Fibroblast of skin of left quadriceps (primary cell): ENCODE results near the gene HES7.
A peak's percentile ranks its signal among the peaks of the same experiment; 100 is the strongest.

Source experiments
- DNase-seq, 2 experiments: peaks; one replicate each; pipeline ENCODE4 v3.0.0-alpha.2; 2013; ENCODE audit warnings: low read depth in 2 of 2

Gene HES7

DNA sequence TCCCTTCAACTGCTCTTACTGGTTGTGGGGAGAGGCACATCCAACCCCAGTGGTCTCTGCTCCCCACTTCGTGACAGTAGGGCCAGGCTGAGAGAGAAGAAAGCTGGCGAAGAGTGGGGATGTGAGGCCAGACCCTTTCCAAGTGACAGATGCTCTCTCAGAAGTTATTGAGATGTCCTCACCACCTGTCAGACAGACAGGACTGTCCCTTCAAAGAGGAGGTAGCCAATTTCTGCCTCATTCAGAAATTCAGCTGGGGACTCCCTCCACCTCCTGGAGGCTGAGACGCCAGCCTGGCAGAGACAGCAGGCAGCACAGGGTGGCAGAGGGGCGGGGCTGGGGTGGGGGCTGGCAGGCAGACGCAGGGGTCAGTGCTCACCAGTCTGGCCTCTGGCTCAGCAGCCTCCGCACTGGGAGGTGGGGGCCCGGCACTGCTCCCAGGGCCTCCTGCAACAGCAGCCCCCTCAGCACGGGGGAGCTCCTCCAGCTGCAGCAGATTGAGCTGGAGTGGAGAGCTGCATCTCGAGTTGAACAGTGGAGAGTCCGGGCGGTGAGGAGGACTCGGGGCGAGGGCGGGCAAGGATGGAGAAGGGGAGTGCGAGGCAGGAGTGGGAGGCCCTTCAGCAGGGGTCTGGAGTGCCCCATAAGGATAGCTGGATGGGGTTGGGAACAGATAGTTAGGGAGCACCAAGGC lies 19.1 kb upstream of the HES7 start:
- no peak for DNase-seq

DNA sequence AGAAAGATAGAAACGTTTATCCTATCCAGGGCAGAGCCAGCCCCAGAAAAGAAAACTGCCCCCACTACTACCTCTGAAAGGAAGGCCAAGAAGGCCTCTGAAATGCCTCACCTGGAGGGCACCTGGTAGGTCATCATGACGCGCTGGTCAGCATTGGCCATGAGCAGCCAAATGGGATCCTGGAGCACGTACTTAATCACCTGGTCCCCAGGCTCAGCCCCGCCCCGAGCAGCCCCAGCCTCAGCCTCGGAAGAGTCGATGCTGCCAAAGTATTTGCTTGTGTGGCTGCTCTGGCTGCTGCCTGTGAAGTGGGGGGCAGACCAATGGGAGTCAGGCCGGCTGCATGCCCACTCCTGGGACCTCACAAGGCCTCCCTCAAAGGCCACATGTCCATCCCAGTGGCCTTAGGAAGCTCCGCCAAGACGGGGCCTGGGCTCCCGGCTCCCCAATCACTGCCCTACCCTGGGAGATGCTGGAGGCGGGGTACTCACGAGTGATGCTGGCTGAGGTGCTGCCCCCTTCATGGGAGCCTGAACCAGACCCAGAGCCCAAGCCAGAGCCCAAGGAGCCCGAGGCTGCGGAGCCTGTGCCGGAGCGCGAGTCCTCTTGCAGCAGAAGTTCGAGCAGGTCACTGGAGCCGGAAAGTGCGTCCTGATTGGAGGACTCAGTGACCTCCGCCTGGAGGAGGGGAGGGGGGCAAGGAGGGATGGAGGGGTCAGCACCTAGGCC lies 18.4 kb upstream of the HES7 start:
- DNase-seq = no peak

DNA sequence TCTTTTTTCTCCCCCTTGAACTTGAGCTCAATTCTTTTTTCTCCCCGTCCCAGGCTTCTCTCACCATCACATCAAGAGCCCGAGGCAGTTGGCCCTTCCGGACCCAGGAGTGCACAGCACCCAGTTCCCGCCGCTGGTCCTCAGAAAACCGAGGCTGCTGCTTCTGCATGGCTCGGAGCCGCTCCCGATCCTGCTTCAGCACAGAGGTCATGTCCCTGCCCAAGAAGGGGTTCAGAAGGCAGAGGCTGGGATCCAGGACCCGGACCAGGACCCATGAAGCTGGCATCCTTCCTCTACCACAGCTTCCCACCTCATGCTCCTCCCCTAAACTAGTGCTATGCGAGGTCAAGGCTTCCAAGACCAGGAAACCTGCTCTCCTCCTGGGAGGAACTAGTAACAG lies 17.8 kb upstream of the HES7 start:
- no peak for DNase-seq

DNA sequence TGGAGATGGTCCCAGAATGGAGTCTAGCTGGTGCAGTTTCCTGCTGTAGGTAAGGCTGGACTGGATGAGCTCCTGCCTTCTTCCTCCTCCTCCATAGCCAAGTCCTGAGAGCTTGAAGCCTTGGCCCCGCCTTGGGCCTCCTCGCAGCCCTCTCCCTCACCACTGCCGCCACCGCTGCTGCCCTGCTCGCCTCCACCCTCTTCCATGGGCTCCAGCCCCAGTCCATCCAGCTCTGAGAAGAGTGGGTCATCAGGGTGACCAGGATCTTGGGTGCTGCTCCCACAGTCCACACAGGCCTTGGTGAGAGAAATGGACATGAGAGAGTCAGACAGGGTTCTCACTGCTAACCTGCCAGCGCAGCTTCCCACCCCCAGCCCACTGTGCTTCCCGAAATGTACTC lies 17.1 kb upstream of the HES7 start:
- no peak for DNase-seq

DNA sequence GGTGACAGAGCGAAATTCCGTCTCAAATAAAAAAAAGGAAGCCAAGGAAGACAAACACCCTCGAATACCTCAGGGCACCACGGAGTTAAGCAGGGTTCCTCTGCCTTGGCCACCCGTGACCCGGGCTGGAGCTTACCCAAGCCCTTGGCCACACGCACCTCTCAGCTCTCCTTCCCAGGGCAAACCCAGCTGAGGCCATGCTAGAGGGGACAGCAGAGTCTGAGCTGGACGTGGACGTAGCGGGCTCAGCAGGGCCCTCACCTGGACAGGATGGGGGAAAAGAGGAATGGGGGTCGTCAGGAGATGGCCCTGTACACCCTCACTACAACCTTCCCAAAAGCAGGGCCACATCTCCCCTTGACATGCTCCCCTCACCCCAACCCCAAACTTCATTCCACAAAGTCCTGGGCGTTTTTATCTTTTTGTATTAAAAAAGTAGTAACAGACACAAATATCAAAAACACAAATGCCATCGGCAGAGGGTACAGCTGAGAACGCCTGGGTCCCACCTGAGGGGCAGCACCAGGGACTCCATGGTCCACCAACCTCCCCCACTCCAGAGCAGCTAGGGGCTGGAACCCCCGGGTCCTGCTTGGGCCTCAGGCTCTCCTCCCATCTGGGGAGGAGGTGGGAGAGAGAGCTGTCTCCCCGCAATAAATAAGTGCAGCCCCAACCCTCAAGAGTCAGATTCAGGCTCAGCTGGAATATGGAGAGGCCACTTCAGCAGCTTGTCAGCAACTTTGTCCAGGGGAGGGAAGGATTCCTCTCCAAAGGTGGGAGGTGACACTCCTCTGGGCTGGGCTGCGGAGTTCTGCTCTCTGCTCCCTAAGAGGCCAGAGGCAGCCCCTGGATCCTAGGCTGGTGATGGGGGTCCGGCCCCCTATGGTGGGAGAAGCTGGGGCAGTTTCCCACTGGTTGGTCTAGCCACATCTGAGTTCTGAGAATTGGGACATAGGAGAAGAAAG lies 16.4 kb upstream of the HES7 start:
- no peak for DNase-seq

DNA sequence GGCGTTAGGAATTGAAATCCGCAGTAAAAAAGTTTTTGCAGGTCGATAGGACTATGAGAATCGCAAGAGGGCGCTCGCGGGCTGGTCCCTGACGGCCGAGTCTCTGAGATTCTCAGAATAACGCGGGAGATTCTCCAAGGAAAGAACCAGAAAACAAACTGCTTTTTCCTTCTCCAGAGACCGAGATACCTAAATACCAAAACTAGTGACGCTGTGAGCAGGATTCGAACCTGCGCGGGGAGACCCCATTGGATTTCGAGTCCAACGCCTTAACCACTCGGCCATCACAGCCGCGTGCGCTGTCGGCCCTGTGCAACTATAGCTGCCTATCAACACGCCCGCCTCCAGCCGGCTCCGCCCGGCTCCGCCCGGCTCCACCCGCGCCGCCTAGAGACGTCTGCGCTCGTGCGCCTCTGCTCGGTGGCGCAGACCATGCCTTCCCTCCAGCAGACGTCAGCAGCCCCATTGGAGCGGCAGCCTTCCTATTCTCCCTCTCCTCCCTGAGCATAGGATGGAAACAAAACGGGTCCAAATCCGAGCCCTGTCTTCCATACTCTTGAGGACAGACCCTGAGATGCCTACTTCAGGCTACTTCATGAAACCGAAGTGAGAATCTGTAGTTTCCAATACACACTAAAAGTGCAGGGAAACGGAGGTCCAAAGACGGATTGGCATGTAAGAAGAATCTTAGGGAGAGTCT lies 14.9 kb upstream of the HES7 start:
- peak; percentile 97 to 98 for DNase-seq

DNA sequence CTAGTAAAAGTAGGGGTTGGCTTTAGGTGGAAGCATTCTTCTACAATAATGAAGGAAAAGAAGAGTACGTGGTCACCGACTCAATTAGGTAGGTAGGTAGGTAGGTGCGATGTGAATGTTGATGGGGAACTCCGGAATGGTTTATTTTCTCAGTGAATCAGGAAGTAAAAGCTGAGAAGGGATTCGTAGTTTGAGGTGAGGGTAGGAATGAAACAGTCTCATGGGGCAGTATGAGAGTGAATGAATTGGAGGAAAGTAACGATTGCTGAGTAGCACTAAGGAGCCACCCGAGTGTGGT lies 14.4 kb upstream of the HES7 start:
- DNase-seq = no peak

DNA sequence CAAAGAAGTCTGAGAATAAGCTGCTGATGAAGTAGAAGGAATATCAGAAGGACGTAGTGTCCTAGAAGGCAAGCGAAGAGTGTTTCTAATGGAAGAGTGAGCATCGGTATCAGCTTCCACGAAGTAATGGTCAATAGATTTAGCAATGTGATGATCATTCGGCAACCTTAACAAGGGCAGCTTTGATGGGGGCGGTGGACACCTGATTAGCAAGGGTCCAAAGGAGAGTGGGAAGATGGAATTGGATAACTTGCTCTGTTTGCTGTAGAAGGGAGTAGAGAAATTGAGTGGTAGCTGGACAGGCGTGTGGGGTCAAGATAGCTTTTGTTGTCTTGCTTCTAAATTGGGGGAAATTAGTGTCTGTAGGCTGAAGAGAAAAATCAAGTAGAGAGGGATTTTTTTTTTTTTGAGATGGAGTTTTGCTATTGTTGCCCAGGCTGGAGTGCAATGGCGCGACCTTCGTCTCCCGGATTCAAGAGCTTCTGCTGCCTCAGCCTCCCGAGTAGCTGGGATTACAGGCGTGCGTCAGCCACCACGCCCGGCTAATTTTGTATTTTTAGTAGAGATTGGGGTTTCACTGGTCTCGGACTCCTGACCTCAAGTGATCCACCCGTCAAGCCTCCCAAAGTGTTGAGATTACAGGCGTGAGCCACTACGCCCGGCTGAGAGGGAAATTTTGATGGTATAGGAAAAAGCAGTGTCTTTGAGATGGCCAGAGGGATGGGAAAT lies 13.9 kb upstream of the HES7 start:
- DNase-seq = no peak

DNA sequence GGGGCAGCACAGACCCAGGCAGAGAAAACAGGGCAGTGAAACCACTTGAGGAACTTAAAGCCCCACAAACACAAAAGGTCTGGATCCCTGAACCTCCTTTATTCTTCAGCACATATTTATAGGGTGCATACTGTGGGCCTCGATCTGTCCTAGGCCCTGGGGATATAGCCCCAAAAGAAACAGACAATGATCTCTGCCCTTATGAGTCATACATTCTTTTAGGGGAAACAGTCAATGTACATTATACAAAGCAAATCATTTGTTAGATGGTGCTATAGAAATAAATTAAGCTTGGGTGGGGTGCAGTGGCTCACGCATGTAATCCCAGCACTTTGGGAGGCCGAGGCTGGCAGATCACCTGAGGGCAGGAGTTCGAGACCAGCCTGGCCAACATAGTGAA lies 10.0 kb upstream of the HES7 start:
- DNase-seq = no peak

DNA sequence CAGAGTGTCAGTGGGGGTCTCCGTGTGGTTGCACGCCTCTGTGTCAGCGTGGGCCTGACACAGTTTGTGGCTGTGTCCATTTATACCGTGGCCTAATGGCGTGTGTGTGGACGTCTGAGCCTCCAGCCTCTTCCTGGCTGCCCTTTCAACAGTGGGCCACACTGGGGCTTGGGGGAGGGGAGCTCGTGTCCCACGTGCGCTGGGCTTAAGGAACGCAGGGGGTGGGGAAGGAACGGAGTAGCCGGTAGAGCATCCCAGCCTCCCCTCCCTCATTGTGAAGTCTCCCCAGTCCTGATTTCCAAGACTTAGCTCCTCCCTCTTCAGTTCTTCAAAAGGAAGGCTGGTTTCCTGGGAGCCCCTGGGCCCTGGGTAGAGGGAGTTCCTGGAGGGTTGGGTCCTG lies 9.5 kb upstream of the HES7 start:
- DNase-seq = no peak

DNA sequence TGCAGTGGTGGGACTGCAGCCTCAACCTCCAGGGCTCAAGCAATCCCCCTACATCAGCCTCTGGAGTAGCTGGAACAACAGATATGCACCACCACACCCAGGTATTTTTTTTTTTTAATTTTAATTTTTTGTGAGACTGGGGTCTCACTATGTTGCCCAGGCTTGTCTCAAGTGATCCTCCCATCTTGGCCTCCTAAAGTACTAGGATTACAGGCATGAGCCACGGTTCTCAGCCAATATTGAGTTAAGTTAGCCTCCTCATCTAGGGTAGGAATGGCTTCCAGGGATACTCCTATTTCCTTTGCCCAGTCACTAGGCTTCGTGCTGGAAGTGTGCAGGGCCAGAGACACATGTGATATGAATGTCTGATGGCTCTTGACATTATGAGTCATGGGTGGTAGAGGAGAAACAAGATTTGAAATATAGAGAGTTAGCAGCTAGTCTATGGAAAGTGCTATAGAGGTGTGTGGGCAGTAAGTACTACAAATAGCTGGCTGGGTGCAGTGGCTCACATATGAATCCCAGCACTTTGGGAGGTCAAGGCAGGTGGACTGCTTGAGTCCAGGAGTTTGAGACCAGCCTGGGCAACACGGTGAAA lies 8.0 kb upstream of the HES7 start:
- no peak for DNase-seq

DNA sequence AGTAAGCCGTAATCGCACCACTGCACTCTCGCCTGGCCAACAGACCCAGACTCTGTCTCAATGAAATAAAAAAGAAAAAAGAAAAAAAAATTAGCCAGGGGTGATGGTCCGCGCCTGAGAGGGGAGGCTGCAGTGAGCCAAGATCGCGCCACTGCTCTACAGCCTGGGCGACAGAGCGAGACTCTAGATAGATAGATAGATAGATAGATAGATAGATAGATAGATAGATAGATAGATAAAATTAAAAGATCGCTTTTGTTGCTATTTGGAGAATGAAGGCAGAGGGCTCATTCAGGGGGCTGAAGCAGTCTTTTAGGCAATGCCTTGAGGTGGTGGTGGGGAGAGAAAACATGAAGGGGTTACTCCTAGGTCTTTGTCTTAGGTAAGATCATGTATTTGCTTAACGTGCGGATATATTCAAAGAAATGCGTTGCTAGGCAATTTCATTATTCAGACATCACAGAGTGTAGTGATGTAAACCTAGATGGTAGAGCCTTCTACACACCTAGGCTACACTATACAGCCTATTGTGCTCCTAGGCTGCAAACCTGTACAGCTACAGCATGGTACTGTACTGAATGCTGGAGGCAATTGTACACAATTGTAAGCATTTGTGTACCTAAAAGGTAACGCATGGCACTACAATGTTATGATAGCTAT lies 4.3 kb upstream of the HES7 start:
- no peak for DNase-seq

DNA sequence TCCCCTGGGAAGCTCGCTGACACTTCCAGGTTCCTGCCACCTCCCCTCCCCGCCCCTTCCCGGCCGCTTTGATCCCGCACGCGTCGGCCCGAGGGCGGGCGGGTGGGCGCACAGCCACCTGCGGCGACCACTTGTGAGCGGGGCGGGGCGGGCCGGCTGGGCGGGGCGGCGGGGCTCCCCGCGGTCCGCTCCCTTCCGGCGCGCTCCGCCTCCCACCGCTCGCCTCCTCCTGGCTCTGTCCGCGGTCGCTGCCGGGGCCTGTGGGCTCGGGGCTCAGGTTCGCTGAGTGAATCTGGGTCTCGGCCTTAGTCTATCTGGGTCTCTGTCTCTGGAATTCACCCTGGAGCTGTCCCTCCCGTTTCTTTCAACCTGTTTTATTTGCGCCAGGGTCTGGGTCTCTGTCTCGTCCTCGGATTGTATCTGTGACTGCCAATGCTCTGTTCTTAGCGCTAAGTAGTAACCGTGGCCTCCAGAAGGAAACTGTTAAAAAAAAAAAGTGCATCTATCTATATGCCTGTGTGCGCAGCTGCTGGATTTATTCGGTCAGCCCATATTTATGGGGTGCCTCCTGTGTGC lies 2.7 kb upstream of the HES7 start:
- DNase-seq = no peak

DNA sequence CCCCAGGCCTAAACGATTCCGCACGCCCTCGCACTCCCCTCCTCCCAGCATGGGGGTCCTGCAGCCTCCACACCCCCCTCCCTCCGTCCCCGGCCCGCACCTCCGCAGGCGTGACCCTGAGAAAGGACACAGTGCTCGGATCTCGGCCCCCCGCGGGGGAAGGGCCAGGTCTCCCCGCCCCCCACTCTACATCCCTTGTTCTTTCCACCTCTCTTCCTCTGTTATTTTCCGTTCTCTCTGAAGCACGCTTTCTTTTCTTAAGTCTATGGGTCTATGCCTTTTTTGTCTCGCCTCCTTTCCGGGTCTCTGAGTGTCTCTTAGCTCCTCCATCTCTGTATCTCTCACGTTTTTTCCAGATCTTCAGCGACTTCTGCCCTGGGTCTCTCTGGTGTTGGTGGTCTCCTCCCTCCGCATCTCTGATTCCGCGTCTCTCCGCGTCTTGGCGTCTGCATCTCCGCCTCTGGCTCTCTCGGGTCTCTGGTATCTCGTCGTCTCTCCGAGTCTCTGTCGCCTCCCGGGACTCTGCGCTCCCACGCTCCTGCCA lies 2.1 kb upstream of the HES7 start:
- no peak for DNase-seq

DNA sequence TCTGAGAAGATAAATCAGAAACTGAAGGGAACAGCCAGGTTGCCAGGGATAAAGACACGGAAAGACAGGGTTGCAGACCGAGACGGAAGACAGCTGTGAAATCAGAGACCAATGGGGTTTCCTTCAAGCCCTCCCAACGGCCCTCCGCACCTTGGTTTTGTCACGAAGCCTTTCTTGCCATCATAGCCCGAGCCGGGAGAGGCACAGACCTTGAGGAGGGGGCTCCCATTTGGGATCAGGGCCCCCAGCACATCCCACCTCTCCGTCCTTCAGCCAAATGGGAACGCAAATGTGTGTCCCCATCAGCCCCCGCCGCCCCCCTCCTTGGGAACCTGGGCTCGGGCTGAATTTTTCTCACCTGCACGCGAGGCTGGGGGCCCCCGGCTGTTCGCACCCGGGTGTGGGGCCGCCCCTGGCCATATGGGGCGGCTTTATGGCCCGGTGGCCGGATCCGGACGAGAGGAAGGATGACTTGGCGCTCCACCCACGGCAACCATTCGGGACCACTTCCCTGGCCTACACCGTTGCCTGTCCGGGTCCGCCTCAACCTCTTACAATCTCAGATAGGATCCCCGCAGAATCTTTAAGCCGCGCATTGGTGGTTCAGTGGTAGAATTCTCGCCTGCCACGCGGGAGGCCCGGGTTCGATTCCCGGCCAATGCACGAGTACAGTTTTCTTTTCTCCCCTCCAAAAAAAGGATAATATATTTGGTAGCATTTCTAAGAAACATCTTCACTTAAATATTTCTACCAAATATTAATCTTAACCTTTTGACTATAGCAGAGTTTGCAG lies 1.4 kb upstream of the HES7 start:
- DNase-seq = peak; percentile 46 to 51

DNA sequence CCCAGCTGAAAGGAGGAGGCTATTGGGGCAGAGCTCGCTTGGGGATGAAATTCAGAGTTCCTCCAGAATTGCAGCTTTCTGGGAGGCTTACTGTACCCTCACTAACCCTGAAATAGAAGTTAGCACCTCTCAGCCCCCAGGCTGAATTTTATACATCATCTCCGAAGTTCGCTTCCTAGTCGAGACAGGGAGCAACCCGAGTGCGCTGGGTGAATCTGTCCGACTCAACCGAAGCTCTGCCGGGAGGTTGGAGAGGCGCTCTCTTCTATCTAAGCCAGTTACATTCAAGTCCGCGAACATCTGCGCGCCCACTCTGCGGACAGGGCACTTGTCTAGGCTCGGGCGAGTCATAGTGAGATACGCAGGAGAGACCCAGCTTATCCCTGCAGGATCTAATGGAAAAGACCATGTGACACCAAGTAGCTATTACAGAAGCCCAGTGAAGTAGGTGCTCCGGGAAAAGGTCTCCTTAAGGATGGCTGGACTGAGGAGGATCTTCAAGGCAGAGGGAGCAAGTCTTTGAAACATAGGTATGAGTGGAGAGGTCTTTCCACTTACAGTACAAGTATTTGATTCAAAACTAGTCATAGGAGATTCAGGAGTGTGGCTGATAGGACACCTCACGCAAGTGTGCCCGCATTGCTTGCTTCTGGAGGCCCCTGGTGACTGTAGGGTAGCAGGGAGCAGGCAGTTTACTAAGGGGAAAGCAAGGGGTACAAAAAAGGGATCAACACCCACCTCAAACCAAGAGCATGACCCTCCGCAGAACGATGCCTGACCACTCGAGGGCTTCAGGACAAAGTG lies 646 bp upstream of the HES7 start:
- no peak for DNase-seq

DNA sequence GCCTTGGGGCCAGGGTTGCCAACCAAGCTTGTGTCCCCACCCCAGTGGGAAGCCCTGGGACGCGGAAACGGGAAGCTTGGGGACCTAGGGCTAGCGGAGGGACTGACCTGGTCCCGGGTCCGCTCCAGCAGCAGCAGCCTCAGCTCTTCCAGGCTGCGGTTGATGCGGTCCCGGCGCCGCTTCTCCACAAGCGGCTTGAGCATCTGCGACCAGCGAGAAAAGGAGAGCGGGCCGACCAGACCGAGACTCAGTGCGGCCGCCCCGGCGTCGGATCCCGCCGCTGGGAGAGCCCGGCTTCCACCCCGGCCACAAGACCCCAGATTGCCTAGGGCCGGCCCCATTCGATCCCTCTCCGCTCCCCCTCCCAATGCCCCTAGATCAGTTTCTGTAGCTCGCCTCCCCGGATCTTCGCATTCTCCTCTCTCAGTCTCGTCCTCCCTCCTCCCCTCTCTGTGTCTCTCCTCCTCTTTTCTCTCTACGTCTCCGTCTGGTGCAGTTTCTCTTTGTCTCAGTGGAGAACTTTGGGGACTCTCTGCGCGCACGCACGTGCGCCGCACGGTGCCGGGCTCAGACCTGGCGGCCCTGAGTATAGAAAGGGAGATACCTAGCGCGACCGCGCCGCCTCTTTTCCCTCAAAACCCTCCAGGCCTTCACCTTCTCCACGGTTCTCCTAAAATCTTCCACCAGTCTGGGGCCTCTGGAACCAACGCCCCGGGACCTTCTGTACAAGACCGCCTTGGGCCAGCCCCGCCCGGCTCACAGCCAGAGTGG lies 797 bp downstream of the HES7 start:
- DNase-seq = no peak
